SU-DHL-6 (cell line): ENCODE measurements around the gene USP6NL.

ENCODE experiments used
- EZH2phosphoT487 ChIP-seq: fragments of 200-600 bp; sonication (generic), shearing (Covaris generic); conservative IDR thresholded peaks from 2 replicates; pipeline ENCODE4 v1.6.1; 2018; ENCODE audit warnings: mild to moderate bottlenecking, antibody characterized with exemption, low read length, moderate library complexity, mixed read lengths
- TF ChIP-seq, protein P1 (sequence below): fragments of 200-600 bp; sonication (generic); IDR thresholded peaks from one replicate; pipeline ENCODE4 v1.5.1; 2017; ENCODE audit warnings: antibody characterized with exemption, mild to moderate bottlenecking, low read length, moderate library complexity; ENCODE audit not compliant: insufficient read depth, poor library complexity, severe bottlenecking

DNA sequence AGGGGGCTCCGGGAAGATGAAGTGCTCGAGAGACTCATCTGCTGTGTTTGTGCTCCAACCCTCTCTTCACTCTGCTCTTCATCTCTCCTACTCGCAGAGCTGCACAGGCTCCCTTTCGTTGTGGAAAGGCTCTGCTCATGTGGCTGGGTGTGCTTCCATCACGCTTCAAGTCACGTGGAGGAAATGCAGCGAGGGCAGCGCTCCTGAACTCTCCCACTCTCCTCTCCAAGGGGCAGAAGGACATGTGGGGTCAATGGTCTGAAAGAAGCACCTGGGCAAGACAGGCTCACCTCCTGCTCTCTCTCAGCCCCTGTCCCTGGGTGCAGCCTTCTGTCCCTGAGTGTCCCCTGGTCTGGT is 72.6 kb downstream of the USP6NL start:
- TF ChIP-seq, protein P1, sequence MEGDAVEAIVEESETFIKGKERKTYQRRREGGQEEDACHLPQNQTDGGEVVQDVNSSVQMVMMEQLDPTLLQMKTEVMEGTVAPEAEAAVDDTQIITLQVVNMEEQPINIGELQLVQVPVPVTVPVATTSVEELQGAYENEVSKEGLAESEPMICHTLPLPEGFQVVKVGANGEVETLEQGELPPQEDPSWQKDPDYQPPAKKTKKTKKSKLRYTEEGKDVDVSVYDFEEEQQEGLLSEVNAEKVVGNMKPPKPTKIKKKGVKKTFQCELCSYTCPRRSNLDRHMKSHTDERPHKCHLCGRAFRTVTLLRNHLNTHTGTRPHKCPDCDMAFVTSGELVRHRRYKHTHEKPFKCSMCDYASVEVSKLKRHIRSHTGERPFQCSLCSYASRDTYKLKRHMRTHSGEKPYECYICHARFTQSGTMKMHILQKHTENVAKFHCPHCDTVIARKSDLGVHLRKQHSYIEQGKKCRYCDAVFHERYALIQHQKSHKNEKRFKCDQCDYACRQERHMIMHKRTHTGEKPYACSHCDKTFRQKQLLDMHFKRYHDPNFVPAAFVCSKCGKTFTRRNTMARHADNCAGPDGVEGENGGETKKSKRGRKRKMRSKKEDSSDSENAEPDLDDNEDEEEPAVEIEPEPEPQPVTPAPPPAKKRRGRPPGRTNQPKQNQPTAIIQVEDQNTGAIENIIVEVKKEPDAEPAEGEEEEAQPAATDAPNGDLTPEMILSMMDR, result no peak
- TF ChIP-seq EZH2phosphoT487, result no peak
